NCI-H69 (cell line): ENCODE results near the gene POU3F4.

ENCODE experiments used
- DNase-seq: peaks from one replicate; lab custom pipeline; 2025; lab: John Stamatoyannopoulos, UW

Gene POU3F4

GRCh38 chrX:83508006-83508405 lies at the start of gene POU3F4:
Gene POU3F4 (plus strand): TSS chrX:83508290. CDS start chrX:83508325, 35 bp downstream.
- DNase-seq, result no peak

GRCh38 chrX:83469551-83469950 lies 38.5 kb upstream of the POU3F4 start:
- DNase-seq, result peak; percentile 10

- DNase-seq, result no peak
These were observed 12.2 kb upstream of the POU3F4 start for GRCh38 chrX:83495898-83496297.

GRCh38 chrX:83501003-83501402 lies 7.1 kb upstream of the POU3F4 start:
- no peak for DNase-seq

- DNase-seq, result no peak
These were observed 6.6 kb upstream of the POU3F4 start for GRCh38 chrX:83501530-83501929.

- DNase-seq, result no peak
These were observed 3.2 kb upstream of the POU3F4 start for GRCh38 chrX:83504721-83505479.

- no peak for DNase-seq
These were observed 600 bp downstream of the POU3F4 start for GRCh38 chrX:83508526-83509253.

- no peak for DNase-seq
These were observed 1.2 kb downstream of the POU3F4 start for GRCh38 chrX:83509254-83509801.

- no peak for DNase-seq
These were observed 2.5 kb downstream of the POU3F4 start for GRCh38 chrX:83510510-83511062.

GRCh38 chrX:83511208-83511607 lies 3.1 kb downstream of the POU3F4 start:
- no peak for DNase-seq

GRCh38 chrX:83512111-83512510 lies 4.0 kb downstream of the POU3F4 start:
- no peak for DNase-seq

- DNase-seq, result no peak
These were observed 8.5 kb downstream of the POU3F4 start for GRCh38 chrX:83516597-83516996.

- DNase-seq, result no peak
These were observed 13.8 kb downstream of the POU3F4 start for GRCh38 chrX:83521905-83522304.

GRCh38 chrX:83529950-83530349 lies 21.9 kb downstream of the POU3F4 start:
- peak; percentile 0 for DNase-seq

- peak; percentile 62 for DNase-seq
These were observed 27.5 kb downstream of the POU3F4 start for GRCh38 chrX:83535417-83536196.
